MM.1S (cell line): ENCODE data around the gene CYREN.

Experiments used
- DNase-seq: peaks from one replicate; pipeline ENCODE4 v3.0.0-alpha.2; 2015
- H2AFZ ChIP-seq: fragments of 300-600 bp; sonication (generic); 2 replicates; pipeline ENCODE4 v1.6.0; 2016; ENCODE audit warnings: antibody characterized with exemption, low read length
- H3F3A ChIP-seq: fragments of 300-600 bp; sonication (generic); 2 replicates; pipeline ENCODE4 v1.6.1; 2016; ENCODE audit warnings: mild to moderate bottlenecking, antibody characterized with exemption, low read length, moderate library complexity, mixed read lengths; ENCODE audit not compliant: insufficient read depth
- H3K27ac ChIP-seq: fragments of 300-600 bp; sonication (generic); 2 replicates; pipeline ENCODE4 v1.5.1; 2016; ENCODE audit warnings: mild to moderate bottlenecking, low read length
- H3K27me3 ChIP-seq: fragments of 300-600 bp; sonication (generic); replicated peaks from 2 replicates; pipeline ENCODE4 v1.6.0; 2016; ENCODE audit warnings: low read length; ENCODE audit not compliant: insufficient read depth
- H3K36me3 ChIP-seq: fragments of 300-600 bp; sonication (generic); replicated peaks from 2 replicates; pipeline ENCODE4 v1.6.1; 2016; ENCODE audit warnings: mild to moderate bottlenecking, low read length, mixed read lengths; ENCODE audit not compliant: insufficient read depth
- H3K4me1 ChIP-seq: fragments of 300-600 bp; sonication (generic); 2 replicates; pipeline ENCODE4 v1.6.1; 2016; ENCODE audit warnings: low read length, mixed read lengths
- H3K4me2 ChIP-seq: fragments of 300-600 bp; sonication (generic); 2 replicates; pipeline ENCODE4 v1.6.0; 2016; ENCODE audit warnings: low read depth, low read length
- H3K4me3 ChIP-seq: fragments of 300-600 bp; sonication (generic); 2 replicates; pipeline ENCODE4 v1.5.1; 2016; ENCODE audit warnings: low read length, mixed read lengths
- H3K79me2 ChIP-seq: fragments of 300-600 bp; sonication (generic); 2 replicates; pipeline ENCODE4 v1.6.1; 2016; ENCODE audit warnings: mixed run types, low read length, mixed read lengths
- H3K9ac ChIP-seq: fragments of 300-600 bp; sonication (generic); 2 replicates; pipeline ENCODE4 v1.6.1; 2016; ENCODE audit warnings: low read length, mixed read lengths
- H3K9me2 ChIP-seq: fragments of 300-600 bp; sonication (generic); replicated peaks from 2 replicates; pipeline ENCODE4 v1.6.1; 2016; ENCODE audit warnings: mild to moderate bottlenecking, low read length, mixed read lengths; ENCODE audit not compliant: insufficient read depth
- H3K9me3 ChIP-seq: fragments of 300-600 bp; sonication (generic); replicated peaks from 2 replicates; pipeline ENCODE4 v1.6.1; 2016; ENCODE audit warnings: mild to moderate bottlenecking, low read length, mixed read lengths; ENCODE audit not compliant: insufficient read depth
- H4K20me1 ChIP-seq: fragments of 300-600 bp; sonication (generic); 2 replicates; pipeline ENCODE4 v1.6.1; 2016; ENCODE audit warnings: mild to moderate bottlenecking, low read length, moderate library complexity, mixed read lengths; ENCODE audit not compliant: insufficient read depth
- EZH2 ChIP-seq: fragments of 300-600 bp; sonication (generic); optimal IDR thresholded peaks from 2 replicates; pipeline ENCODE3; 2017; ENCODE audit warnings: low read depth, mild to moderate bottlenecking, antibody characterized with exemption, low read length, mixed read lengths
- EZH2phosphoT487 ChIP-seq: fragments of 300-600 bp; sonication (generic); IDR thresholded peaks from 2 replicates; pipeline ENCODE4 v1.6.1; 2018; ENCODE audit warnings: antibody characterized with exemption, low read length
- TF ChIP-seq, protein P1 (sequence below): fragments of 300-600 bp; sonication (generic); IDR thresholded peaks from 2 replicates; pipeline ENCODE4 v1.5.1; 2016; ENCODE audit warnings: antibody characterized with exemption, low read length, mixed read lengths

CYREN gene

DNA sequence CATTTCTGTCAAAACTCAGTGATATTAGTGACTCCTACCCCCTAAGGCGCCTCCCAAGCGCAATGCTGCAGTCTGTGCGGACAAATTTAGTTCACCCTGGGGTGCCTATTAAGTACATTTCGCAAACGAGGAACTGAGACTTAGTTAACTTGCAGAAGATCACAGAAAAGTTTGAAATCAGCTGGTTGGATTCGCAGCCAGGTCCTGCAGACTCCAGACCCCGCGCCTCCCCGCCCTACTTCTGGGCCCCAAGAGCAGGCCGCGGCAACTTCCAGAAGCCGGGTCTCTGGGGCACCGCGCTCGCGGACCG, 588 bp downstream of the CYREN start:
- Histone ChIP-seq H3K27me3 (no peaks in the 10 kb centered on the region), H3K36me3 (peaks cover 30% of the 10 kb centered on the region), H3K4me2 (peak overlapping the region; percentile 97), H3K4me3 (peak overlapping the region; percentile 89), H4K20me1 (no peaks in the 10 kb centered on the region), H3K9ac (peak overlapping the region; percentile 98), H2AFZ (peak overlapping the region; percentile 85), H3K9me3 (no peaks in the 10 kb centered on the region), H3K27ac (peak overlapping the region; percentile 97), H3K9me2 (no peaks in the 10 kb centered on the region), H3K79me2 (peaks cover 50% of the 10 kb centered on the region), H3K4me1 (peaks cover 15% of the 10 kb centered on the region), H3F3A (peaks cover 27% of the 10 kb centered on the region)
- DNase-seq = peak; percentile 62
- TF ChIP-seq EZH2phosphoT487 = no peak
- TF ChIP-seq, protein P1, sequence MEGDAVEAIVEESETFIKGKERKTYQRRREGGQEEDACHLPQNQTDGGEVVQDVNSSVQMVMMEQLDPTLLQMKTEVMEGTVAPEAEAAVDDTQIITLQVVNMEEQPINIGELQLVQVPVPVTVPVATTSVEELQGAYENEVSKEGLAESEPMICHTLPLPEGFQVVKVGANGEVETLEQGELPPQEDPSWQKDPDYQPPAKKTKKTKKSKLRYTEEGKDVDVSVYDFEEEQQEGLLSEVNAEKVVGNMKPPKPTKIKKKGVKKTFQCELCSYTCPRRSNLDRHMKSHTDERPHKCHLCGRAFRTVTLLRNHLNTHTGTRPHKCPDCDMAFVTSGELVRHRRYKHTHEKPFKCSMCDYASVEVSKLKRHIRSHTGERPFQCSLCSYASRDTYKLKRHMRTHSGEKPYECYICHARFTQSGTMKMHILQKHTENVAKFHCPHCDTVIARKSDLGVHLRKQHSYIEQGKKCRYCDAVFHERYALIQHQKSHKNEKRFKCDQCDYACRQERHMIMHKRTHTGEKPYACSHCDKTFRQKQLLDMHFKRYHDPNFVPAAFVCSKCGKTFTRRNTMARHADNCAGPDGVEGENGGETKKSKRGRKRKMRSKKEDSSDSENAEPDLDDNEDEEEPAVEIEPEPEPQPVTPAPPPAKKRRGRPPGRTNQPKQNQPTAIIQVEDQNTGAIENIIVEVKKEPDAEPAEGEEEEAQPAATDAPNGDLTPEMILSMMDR = no peak
- no peak for TF ChIP-seq EZH2

DNA sequence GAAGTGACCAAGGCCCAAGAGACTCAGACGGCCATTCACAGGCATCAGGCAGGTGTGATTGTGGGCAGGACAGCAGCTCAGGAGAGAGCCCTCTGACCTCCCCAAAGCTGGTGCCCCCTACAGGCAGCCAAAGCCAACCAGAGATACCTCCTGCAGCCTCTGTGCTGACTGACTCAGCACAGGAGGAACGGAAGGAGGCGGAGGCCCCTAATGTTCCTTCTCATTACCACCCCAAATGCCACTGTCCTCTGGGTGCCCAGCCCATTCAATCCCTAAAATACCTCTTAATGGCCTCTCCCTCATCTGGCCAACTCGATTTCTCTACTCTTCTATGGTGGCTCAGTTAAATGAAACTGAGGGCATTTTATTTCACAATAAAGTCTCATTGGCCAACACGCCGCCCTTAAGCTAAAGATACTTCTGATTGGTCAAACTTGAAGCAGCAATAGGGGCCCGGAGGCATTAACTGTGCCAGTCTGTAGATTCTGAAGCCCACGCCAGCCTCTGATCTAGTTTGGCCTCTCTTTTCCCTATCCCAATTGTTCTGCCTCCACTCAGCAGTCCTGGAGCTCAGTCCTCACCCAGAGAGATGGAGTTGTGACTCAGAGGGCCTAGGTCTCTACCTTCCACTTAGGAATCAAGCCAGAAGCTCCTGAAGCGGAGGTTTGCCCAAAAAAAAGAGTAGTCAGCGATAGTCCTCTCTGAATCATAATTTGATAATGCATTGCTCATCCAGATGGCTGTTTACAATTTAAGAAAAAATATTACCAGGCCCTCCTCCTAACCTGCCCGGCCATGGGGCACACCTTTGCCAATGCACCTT, 1.2 kb downstream of the CYREN start:
- Histone ChIP-seq H3F3A (peaks cover 27% of the 10 kb centered on the region), H3K9ac (peak overlapping the region; percentile 98), H2AFZ (peak overlapping the region; percentile 85), H3K27ac (peak overlapping the region; percentile 97), H3K27me3 (no peaks in the 10 kb centered on the region), H3K4me1 (peaks cover 15% of the 10 kb centered on the region), H3K4me3 (peak overlapping the region; percentile 89), H3K9me3 (no peaks in the 10 kb centered on the region), H4K20me1 (no peaks in the 10 kb centered on the region), H3K36me3 (peaks cover 30% of the 10 kb centered on the region), H3K79me2 (peaks cover 54% of the 10 kb centered on the region), H3K9me2 (no peaks in the 10 kb centered on the region), H3K4me2 (peak overlapping the region; percentile 97)
- TF ChIP-seq, protein P1 = peak; percentile 95
- TF ChIP-seq EZH2phosphoT487 = no peak
- peak; percentile 93 for DNase-seq

DNA sequence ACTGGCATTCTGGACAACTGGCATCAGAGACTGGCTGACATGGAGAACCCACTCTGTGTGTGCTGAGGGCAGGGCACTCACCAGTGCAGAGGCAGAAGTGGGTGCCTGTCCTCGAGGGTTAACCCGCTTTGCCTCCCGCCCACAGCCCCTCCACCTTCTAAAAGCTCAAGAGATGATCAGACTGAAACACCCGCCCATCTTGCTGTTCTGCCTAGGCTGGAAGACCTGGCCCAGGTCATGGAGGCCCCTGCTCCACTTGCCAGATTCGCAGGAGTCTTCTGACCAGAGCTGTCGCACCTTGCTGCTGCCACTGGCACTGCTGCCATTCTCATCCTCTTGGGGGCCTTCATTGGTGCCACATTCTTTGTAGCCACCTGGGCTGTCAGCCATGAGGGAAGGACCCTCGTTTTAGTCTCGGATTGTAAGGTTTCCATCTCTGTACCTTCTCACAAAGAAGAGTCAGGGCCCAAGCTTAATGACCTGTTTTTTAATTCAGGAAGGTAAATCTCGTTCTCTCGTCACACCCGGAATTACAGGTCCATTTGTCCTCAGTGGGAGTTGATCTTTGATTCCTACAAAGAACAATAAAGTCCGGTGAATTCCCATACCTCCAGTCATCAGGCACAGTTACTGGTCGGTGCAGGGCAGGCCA, 1.9 kb downstream of the CYREN start:
- peaks cover 27% of the 10 kb centered on the region for H3F3A ChIP-seq
- H2AFZ ChIP-seq = no peak overlapping the region
- no peaks in the 10 kb centered on the region for H3K9me3 ChIP-seq
- H4K20me1 ChIP-seq = no peaks in the 10 kb centered on the region
- H3K4me3 ChIP-seq = peak overlapping the region; percentile 89; the same call in 1 of the 2 replicates
- H3K27ac ChIP-seq = peak overlapping the region; percentile 97; the same call in 1 of the 2 replicates
- H3K36me3 ChIP-seq = peaks cover 30% of the 10 kb centered on the region
- no peaks in the 10 kb centered on the region for H3K9me2 ChIP-seq
- peak overlapping the region; percentile 97 for H3K4me2 ChIP-seq
- peaks cover 60% of the 10 kb centered on the region for H3K79me2 ChIP-seq
- peak overlapping the region; percentile 12; the same call in 1 of the 2 replicates for H3K9ac ChIP-seq
- TF ChIP-seq EZH2 = no peak
- no peak for TF ChIP-seq EZH2phosphoT487
- TF ChIP-seq, protein P1 = no peak
- no peak for DNase-seq
- H3K27me3 ChIP-seq = no peaks in the 10 kb centered on the region
- H3K4me1 ChIP-seq = peaks cover 15% of the 10 kb centered on the region
